Measurements from ENCODE around the gene HTR3B.
A peak's percentile ranks its signal among the peaks of the same experiment; 100 is the strongest.
"Not testable (repeated sequence)": the region's sequence is repeated elsewhere in the genome, so short reads cannot be mapped to it uniquely, and the experiment has no call there.

Gene HTR3B

GRCh38 chr11:113942256-113942655, 37.7 kb downstream of the HTR3B start:
- no peak for DNase-seq
- Mint-ChIP-seq H3K36me3 (ENCODE audit: low read depth) (no peaks in the 10 kb centered on the region), H3K4me1 (peaks cover 1% of the 10 kb centered on the region), H3K27ac (no peak overlapping the region), H3K27me3 (ENCODE audit: low read depth, poor library complexity) (peaks cover under 1% of the 10 kb centered on the region), H3K4me3 (no peak overlapping the region), H3K9me3 (no peaks in the 10 kb centered on the region)
- TF ChIP-seq CTCF (IDR thresholded peaks at IDR 0.05): no peak

- H3K27ac Mint-ChIP-seq; H3K27me3 Mint-ChIP-seq (ENCODE audit: low read depth, poor library complexity); DNase-seq; H3K4me3 Mint-ChIP-seq; H3K36me3 Mint-ChIP-seq (ENCODE audit: low read depth); H3K9me3 Mint-ChIP-seq: not testable (repeated sequence)
- peaks cover 25% of the 10 kb centered on the region for H3K4me1 Mint-ChIP-seq
Measured at GRCh38 chr11:113946162-113946561, 41.6 kb downstream of the HTR3B start.

GRCh38 chr11:113947994-113948393, 43.4 kb downstream of the HTR3B start:
- Mint-ChIP-seq H3K4me3 (no peak overlapping the region), H3K27ac (peak overlapping the region; percentile 14), H3K9me3 (no peaks in the 10 kb centered on the region), H3K27me3 (ENCODE audit: low read depth, poor library complexity) (peaks cover 10% of the 10 kb centered on the region), H3K36me3 (ENCODE audit: low read depth) (no peaks in the 10 kb centered on the region), H3K4me1 (peaks cover 43% of the 10 kb centered on the region)
- TF ChIP-seq CTCF (IDR thresholded peaks at IDR 0.05): no peak
- no peak for DNase-seq

GRCh38 chr11:113949891-113950290, 45.3 kb downstream of the HTR3B start:
- no peak overlapping the region for H3K4me3 Mint-ChIP-seq
- H3K4me1 Mint-ChIP-seq: peaks cover 56% of the 10 kb centered on the region

GRCh38 chr11:113951537-113951936, 46.9 kb downstream of the HTR3B start:
- Mint-ChIP-seq H3K4me3 (no peak overlapping the region), H3K9me3 (no peaks in the 10 kb centered on the region), H3K27me3 (ENCODE audit: low read depth, poor library complexity) (peaks cover 15% of the 10 kb centered on the region), H3K36me3 (ENCODE audit: low read depth) (no peaks in the 10 kb centered on the region), H3K4me1 (peaks cover 58% of the 10 kb centered on the region), H3K27ac (peak overlapping the region; percentile 76)
- no peak for TF ChIP-seq CTCF (IDR thresholded peaks at IDR 0.05)
- DNase-seq: no peak

More at GRCh38 chr11:113949891-113950290, 45.3 kb downstream of the HTR3B start:
- Mint-ChIP-seq H3K27ac (no peak overlapping the region), H3K36me3 (ENCODE audit: low read depth) (no peaks in the 10 kb centered on the region), H3K9me3 (no peaks in the 10 kb centered on the region), H3K27me3 (ENCODE audit: low read depth, poor library complexity) (peaks cover 10% of the 10 kb centered on the region)
- TF ChIP-seq CTCF (IDR thresholded peaks at IDR 0.05): no peak
- DNase-seq: no peak

GRCh38 chr11:113952070-113952469, 47.5 kb downstream of the HTR3B start:
- no peaks in the 10 kb centered on the region for H3K36me3 Mint-ChIP-seq (ENCODE audit: low read depth)

More at GRCh38 chr11:113952070-113952469, 47.5 kb downstream of the HTR3B start:
- no peak for TF ChIP-seq CTCF (IDR thresholded peaks at IDR 0.05)
- no peak for DNase-seq
- Mint-ChIP-seq H3K9me3 (no peaks in the 10 kb centered on the region), H3K4me1 (peaks cover 64% of the 10 kb centered on the region), H3K27ac (peak overlapping the region; percentile 76), H3K4me3 (peak overlapping the region; percentile 44), H3K27me3 (ENCODE audit: low read depth, poor library complexity) (peaks cover 15% of the 10 kb centered on the region)

Data from nephron progenitor cell (in vitro differentiated cells).